ENCODE measurements around the gene CFAP46. TPM values are rescaled to one million over a fixed set of nuclear protein-coding genes. Genes with fewer than 3 reads are reported as not detected.
"Not testable (repeated sequence)": the region's sequence is repeated elsewhere in the genome, so short reads cannot be mapped to it uniquely, and the experiment has no call there.

Gene CFAP46
- total RNA-seq, 2 donors from 2014 or later: not detected

DNA sequence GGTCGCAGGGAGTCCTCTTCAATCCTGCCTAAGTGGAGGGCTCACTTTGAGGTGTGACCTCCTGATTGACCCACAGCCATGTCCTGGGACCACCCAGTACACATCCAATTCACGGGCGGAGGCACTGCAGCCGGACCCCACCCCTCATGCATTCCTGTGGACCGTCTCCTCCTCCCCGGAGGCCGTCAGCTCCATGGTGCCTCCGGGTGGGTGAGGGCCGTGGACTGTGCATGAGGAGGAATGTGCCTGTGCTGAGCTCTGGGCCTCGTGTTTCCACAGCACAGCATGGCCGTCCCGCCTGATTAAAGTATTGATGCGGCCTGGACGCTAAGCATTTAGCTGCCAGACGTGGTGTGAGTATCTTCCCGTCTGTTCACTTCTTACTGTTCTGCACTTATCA lies 52.8 kb downstream of the CFAP46 start:
- Mint-ChIP-seq H3K4me3 (no peak overlapping the region), H3K4me1 (no peaks in the 10 kb centered on the region), H3K27me3 (peaks cover 30% of the 10 kb centered on the region), H3K27ac (no peak overlapping the region), H3K36me3 (ENCODE audit: low read depth) (peaks cover 2% of the 10 kb centered on the region)
- DNase-seq (peak in 1 of 3 donors; percentile 3), ATAC-seq (no peak)
- no peaks in the 10 kb centered on the region for H3K9me3 ChIP-seq (ENCODE audit: control insufficient read depth, low read length, poor library complexity, severe bottlenecking)

DNA sequence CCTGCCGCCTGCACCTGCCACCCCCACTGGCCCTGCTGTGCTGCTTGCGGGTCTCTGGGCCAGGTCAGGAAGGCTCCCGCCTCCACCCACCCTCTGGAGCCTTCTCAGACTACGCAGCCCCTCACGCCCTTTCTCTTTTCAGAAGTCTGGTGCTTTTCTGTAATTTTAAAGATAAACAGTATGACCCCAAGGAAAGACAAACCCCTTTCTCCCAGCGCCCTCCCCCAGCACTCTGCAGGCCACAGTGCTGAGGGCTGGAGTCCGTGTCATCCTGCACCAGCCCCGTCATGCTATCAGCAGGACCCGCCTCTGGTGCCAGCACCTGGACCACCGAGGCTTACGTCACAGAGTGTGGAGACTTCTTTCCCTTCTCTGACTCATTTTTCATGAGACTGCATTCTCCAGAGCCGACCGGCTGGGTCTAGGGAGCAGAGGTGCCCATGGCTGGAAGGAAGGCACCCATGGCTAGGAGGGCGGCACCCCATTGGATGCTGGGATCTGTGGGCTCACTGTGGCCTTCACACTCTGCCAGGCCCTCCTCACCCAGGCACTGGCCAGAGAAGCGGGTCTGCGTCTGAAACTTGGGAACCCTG lies 53.4 kb downstream of the CFAP46 start:
- H3K4me1 Mint-ChIP-seq: no peaks in the 10 kb centered on the region
- ATAC-seq: no peak
- H3K36me3 Mint-ChIP-seq (ENCODE audit: low read depth): peaks cover 2% of the 10 kb centered on the region
- no peak overlapping the region for H3K27ac Mint-ChIP-seq
- H3K9me3 ChIP-seq (ENCODE audit: control insufficient read depth, low read length, poor library complexity, severe bottlenecking): no peaks in the 10 kb centered on the region
- H3K4me3 Mint-ChIP-seq: no peak overlapping the region
- peak in 1 of 3 donors; percentile 1 for DNase-seq
- peaks cover 24% of the 10 kb centered on the region for H3K27me3 Mint-ChIP-seq

DNA sequence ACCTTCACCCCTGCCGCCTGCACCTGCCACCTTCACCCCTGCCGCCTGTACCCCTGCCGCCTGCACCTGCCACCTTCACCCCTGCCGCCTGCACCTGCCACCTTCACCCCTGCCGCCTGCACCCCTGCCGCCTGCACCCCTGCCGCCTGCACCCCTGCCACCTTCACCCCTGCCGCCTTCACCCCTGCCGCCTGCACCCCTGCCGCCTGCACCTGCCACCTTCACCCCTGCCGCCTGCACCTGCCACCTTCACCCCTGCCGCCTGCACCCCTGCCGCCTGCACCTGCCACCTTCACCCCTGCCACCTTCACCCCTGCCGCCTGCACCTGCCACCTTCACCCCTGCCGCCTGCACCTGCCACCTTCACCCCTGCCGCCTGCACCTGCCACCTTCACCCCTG lies 53.9 kb downstream of the CFAP46 start:
- DNase-seq: peak in 1 of 3 donors; percentile 3
- not testable (repeated sequence) for H3K9me3 ChIP-seq (ENCODE audit: control insufficient read depth, low read length, poor library complexity, severe bottlenecking); ATAC-seq; H3K4me1 Mint-ChIP-seq; H3K4me3 Mint-ChIP-seq; H3K27ac Mint-ChIP-seq; H3K36me3 Mint-ChIP-seq (ENCODE audit: low read depth)
- peaks cover 19% of the 10 kb centered on the region for H3K27me3 Mint-ChIP-seq

DNA sequence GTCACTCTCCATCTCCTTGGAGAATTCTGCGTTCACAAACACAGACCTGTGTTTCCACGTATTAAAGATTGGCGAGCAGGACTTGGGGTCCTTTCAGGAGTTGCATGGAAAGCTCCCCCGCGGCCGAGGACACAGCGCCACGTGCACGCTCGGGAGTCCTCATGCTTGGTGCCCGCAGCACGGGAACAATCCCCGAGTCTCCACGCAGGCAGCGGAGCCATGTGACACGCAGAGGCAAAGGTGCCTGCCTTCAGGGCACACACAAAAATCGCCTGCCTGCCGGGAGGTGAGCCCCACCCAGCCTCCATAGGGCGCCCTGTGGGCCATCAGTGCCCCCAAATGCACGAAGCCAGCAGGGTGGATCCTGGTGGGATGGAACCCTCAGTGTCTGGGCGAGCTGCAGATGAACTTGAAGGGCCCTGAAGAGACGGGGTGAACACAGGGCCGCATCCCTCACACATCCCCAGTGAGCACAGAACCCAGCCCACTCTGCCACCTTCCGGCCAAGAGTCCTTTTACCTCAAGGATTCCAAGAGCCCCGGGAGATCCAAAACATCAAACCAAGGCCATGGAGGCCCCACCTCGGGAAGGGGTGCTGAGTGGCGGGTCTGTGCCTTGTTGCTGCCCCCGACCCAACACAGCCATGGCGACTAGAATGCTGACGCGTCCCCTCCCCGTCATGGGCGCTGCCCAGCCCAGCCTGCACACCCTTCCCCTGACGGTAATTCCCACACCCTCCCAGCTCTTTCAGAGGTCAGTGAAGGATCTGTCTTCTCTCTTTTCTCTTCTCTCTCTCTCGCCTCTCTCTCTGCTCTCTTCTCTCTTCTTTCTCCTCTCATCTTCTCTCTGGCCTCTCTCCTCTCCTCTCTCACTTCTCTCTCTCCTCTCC lies 55.9 kb downstream of the CFAP46 start:
- DNase-seq (peak in 1 of 3 donors; percentile 4), ATAC-seq (no peak)
- Mint-ChIP-seq H3K4me1 (peaks cover 3% of the 10 kb centered on the region), H3K27ac (no peak overlapping the region), H3K36me3 (ENCODE audit: low read depth) (peaks cover 2% of the 10 kb centered on the region), H3K27me3 (peaks cover 8% of the 10 kb centered on the region), H3K4me3 (no peak overlapping the region)
- no peaks in the 10 kb centered on the region for H3K9me3 ChIP-seq (ENCODE audit: control insufficient read depth, low read length, poor library complexity, severe bottlenecking)

DNA sequence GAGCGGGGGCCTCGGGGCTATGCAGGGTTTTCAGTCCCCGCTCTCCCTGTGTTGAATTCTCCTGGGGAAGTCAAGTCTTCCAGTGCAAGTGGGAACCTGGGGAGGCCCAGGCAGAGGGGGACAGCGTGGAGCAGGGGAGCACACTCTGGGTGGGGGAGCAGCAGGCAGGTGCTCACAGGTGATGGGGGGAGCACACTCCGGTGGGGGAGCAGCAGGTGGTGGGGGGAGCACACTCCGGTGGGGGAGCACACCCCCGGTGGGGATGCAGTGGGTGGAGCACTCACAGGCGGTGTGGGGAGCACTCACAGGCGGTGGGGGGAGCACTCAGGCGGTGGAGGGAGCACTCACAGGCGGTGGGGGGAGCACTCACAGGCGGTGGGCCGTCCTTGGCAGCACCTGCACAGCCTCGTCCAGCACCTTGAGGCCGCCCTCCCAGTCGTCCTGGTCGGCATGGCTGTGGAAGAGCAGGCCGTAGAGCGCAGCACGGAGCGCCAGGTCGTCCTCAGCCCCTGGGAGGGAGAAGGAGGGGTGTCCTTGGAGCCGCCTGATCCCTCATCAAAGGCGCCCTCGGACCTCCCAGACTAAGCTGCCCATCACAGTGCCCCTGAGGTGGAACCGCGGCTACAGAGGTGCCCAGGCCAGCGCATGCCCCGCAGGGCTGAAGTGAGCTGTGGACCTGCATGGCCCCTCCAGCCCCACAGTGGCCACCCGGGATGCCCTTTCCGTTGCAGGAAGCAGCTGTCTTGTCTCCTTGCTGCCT lies 56.7 kb downstream of the CFAP46 start:
- H3K27ac Mint-ChIP-seq: no peak overlapping the region
- peaks cover 3% of the 10 kb centered on the region for H3K4me1 Mint-ChIP-seq
- no peaks in the 10 kb centered on the region for H3K9me3 ChIP-seq (ENCODE audit: control insufficient read depth, low read length, poor library complexity, severe bottlenecking)
- DNase-seq: peak in 1 of 3 donors; percentile 4
- H3K27me3 Mint-ChIP-seq: peaks cover 8% of the 10 kb centered on the region
- ATAC-seq: no peak
- peaks cover 2% of the 10 kb centered on the region for H3K36me3 Mint-ChIP-seq (ENCODE audit: low read depth)
- no peak overlapping the region for H3K4me3 Mint-ChIP-seq

DNA sequence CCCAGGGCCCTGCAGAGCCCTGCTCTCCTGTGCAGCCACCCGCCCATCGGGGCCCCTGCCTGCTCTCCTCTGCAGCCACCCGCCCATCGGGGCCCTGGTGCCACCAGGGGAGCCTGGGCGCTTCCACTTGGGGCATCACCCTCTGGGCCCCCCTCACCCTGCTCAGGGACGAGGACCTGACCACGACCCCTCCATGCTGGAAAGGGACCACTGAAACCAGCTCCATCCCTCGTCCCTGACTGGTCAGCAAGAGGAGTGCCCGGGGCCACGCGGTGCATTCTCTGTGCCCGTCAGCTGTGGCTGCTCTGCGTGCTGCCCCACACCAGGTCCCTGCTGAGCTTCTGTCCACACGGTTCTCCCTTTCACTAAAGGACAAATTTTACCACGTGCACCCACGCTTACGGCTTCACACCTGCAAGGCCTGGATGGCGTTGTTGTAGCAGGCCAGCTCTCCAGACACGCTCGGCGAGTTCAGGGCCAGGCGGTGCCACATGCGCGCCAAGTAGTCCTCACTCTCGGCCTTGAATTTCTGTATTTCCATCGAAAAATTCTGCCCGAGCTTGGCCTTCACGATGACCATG lies 57.6 kb downstream of the CFAP46 start:
- no peaks in the 10 kb centered on the region for H3K9me3 ChIP-seq (ENCODE audit: control insufficient read depth, low read length, poor library complexity, severe bottlenecking)
- peaks cover 3% of the 10 kb centered on the region for H3K4me1 Mint-ChIP-seq
- H3K27me3 Mint-ChIP-seq: peaks cover 8% of the 10 kb centered on the region
- ATAC-seq (no peak), DNase-seq (peak in 1 of 3 donors; percentile 3)
- H3K27ac Mint-ChIP-seq: no peak overlapping the region
- peaks cover 2% of the 10 kb centered on the region for H3K36me3 Mint-ChIP-seq (ENCODE audit: low read depth)
- H3K4me3 Mint-ChIP-seq: no peak overlapping the region

DNA sequence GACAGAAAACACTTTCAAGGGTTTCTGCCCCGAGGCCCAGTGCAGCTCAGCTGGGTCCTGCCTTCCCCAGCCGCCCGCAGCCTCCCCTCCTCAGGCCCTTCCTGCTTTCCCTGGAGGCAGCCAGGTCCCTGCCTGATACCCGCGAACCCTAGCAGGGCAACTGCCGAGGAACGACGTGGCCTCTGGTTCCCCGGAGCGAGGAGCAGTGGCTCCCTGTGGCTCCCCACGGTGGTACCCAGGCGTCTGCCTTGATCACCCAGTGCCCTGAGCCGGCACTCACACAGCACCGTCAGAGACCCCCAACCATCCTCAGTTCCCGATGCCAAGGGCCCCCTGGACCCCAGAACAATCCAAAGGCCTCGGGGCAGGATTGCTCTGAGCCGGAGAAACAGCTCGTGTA lies 58.3 kb downstream of the CFAP46 start:
- Mint-ChIP-seq H3K4me1 (peaks cover 4% of the 10 kb centered on the region), H3K27ac (no peak overlapping the region), H3K36me3 (ENCODE audit: low read depth) (peaks cover 2% of the 10 kb centered on the region), H3K4me3 (no peak overlapping the region), H3K27me3 (peaks cover 11% of the 10 kb centered on the region)
- no peaks in the 10 kb centered on the region for H3K9me3 ChIP-seq (ENCODE audit: control insufficient read depth, low read length, poor library complexity, severe bottlenecking)
- ATAC-seq (no peak), DNase-seq (peak in 1 of 3 donors; percentile 7)

DNA sequence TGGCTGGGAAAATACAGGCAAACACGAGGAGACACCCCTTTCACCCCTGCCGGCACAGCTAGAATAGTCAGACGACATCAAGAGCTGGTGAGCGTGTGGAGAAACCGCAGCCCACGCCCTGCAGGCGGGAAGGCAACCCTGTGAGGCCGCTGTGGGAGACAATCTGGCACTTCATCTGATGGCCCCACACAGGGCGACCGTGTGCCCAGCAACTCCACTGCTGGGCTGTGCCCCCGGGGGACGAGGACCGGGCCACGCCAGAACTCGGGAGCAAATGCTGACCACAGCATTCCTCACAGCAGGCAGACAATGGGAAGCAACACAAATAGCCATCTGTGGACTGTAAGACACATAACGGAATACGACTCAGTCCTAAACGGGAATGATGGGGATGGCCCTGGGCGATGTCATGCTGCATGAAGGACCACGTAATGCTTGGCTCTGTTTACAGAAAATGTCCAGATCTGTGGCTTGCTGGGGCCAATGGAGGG lies 58.9 kb downstream of the CFAP46 start:
- no peaks in the 10 kb centered on the region for H3K9me3 ChIP-seq (ENCODE audit: control insufficient read depth, low read length, poor library complexity, severe bottlenecking)
- Mint-ChIP-seq H3K36me3 (ENCODE audit: low read depth) (peaks cover 2% of the 10 kb centered on the region), H3K27ac (no peak overlapping the region), H3K27me3 (peaks cover 17% of the 10 kb centered on the region), H3K4me1 (peaks cover 6% of the 10 kb centered on the region), H3K4me3 (no peak overlapping the region)
- ATAC-seq (no peak), DNase-seq (no peak)

DNA sequence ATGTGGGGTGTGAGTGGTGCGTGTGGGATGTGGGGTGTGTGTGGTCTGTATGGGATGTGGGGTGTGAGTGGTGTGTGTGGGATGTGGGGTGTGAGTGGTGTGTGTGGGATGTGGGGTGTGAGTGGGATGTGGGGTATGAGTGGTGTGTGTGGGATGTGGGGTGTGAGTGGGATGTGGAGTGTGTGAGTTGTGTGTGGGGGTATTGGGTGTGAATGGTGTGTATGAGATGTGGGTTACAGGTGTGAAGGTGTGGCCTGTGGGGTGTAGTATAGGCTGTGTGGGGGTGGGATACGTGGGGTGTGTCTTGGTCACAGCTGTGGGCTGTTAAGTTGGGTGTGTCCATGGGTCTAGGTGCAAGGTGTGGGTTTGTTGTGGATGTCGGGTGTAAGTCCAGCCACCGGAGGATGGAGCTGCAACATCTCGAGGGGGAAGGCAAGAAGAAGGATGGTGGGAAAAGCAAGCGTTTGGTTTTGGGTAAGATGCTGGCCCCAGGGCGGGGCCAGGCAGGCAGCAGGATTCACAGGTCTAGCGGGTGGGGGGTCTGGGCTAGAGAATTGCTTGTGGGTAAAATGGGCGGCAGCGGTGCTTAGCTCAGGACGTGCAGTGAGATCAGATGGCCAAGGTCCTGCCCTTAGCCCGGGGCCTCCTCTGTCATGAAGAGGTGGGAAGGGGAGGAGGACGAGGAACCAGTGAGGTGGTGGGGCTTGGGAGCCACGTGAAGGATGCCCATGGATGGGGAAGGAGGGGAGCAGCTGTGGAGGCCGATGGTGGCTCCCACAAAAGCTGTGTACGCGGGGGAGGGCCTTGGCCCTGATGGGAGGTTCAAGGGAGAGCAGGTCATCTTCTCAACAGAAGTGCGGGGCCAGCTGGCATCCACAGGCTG lies 60.1 kb downstream of the CFAP46 start:
- DNase-seq: no peak
- no peak for ATAC-seq
- peaks cover 23% of the 10 kb centered on the region for H3K27me3 Mint-ChIP-seq
- peaks cover 6% of the 10 kb centered on the region for H3K4me1 Mint-ChIP-seq
- no peaks in the 10 kb centered on the region for H3K9me3 ChIP-seq (ENCODE audit: control insufficient read depth, low read length, poor library complexity, severe bottlenecking)
- H3K27ac Mint-ChIP-seq: no peak overlapping the region
- H3K4me3 Mint-ChIP-seq: no peak overlapping the region
- H3K36me3 Mint-ChIP-seq (ENCODE audit: low read depth): peaks cover 2% of the 10 kb centered on the region

DNA sequence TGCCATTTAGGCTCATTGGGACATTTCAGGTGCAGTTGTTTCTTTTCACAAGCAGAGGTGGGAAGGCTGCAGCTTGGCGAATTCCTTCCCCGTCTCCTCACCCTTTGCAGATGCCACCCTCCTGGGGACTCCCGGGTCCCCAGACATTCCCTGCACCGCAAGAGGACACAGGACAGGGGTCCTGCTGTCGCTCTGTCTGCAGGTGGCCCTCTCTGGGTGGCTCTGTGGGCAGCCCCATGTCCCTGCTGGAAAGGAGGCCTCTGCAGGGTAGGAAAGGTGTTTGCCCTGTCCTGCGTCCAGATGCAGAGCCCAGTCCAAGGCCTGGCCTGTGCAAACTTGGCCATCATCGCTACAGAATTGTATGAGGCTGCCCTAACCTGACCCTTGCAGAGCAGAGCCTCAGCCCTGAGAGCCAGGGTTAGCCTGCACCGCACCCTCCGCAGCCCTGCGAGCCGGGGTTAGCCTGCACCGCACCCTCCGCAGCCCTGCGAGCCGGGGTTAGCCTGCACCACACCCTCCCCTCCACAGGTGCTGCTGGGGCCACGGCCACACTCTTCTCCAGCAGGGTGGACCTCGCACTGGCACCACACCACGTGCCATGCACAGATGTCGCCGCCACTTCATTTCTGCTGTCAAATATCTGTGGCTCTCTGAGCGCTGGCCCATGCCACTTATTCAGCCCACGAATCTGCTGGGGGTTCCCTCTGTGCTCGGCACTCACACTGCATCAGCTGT lies 61.0 kb downstream of the CFAP46 start:
- no peak for DNase-seq
- Mint-ChIP-seq H3K36me3 (ENCODE audit: low read depth) (no peaks in the 10 kb centered on the region), H3K4me1 (peaks cover 6% of the 10 kb centered on the region), H3K27ac (no peak overlapping the region), H3K27me3 (peaks cover 30% of the 10 kb centered on the region), H3K4me3 (no peak overlapping the region)
- no peak for ATAC-seq
- no peaks in the 10 kb centered on the region for H3K9me3 ChIP-seq (ENCODE audit: control insufficient read depth, low read length, poor library complexity, severe bottlenecking)

DNA sequence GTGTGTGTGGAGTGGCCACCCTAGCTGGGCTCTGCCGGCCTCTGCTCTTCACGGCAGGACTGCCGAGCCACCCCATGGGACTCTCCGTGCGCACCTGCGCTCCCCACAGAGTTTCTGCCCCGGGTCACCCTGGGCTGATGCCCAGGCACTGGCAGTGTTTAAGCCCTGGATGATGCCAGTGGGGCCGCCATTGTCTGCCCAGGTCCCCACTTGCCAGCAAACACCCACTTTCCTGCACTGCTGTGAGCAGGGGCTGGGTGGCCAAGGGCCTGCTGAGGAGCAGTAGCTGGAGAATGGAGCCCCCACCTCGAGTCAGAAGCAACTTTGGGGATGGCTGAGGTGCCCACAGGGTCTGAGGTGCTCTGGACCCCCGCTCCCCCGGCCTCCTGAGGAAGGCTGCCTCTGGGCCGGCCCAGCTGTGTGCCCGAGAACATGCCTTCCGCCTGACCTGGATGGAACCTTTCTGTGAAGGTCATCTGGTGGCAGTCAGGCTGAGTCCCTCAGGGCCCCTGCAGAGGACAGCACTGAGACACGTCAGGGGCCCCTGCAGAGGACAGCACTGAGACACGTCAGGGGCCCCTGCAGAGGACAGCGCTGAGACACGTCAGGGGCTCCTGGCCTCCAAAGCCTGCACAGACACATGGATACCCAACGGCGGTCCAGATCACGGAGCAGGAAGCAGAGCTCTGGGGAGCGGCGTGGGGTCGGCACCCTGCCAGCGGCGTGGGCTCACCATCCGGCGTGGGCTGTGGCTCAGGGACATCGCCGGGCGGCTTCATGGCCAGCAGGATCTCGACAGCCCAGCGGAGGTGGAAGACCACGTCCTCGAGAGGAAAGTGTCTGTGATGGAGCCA lies 62.0 kb downstream of the CFAP46 start:
- DNase-seq: no peak
- Mint-ChIP-seq H3K36me3 (ENCODE audit: low read depth) (no peaks in the 10 kb centered on the region), H3K4me3 (no peak overlapping the region), H3K27ac (no peak overlapping the region), H3K27me3 (peaks cover 40% of the 10 kb centered on the region), H3K4me1 (peaks cover 6% of the 10 kb centered on the region)
- no peak for ATAC-seq
- no peaks in the 10 kb centered on the region for H3K9me3 ChIP-seq (ENCODE audit: control insufficient read depth, low read length, poor library complexity, severe bottlenecking)

All from T-helper 17 cell (primary cell).